ENCODE measurements around the gene KDM6B.
A peak's percentile ranks its signal among the peaks of the same experiment; 100 is the strongest.

DNA sequence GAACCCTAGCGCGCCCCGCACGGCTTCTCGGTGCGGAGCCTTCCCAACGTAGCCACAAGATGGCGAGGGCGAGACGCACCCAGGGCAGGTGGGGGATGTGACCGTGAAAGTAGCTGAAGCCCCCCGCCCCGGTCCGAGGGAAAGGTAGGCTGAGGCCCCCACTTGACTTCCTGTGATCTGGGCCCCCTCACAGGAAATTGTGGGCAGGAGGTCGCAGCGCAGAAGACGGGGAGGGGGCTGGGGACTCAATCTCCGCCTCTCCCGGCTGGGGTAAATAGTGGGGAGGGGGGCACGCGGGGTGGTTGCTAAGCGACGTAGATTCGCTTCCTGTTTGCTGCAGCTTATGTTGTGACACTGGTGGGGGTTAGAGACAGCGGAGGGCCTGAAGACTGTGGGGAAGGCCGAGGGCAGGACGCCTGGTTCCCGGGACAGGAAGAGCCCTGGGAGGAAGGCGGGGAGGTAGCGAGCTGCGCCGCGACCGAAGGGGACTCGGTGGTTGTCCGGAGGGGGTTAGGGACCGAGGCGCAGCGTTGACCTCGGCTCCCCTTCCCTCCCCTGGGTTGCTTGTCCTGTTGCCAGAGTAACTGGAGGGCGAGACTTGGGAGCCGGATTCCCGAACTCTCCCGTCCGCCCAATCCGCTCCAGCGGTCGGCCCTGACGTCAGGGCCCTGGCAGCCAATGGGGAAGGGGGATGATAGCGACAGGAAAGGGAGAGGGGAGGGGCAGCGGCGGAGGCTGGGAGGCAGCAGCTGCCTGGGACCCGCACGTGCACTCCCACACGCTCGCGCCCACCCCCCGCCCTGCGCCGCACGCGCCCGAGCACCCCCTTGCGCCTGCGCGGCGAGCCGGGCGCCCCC, 1.2 kb downstream of the KDM6B start:
- TF ChIP-seq POLR2A (IDR thresholded peaks at IDR 0.05) (peak; percentile 87), CTCF (IDR thresholded peaks at IDR 0.05) (peak; percentile 67 to 95 (median 86)), POLR2AphosphoS5 (IDR thresholded peaks at IDR 0.05) (peak; percentile 93)
